K562 (cell line): ENCODE measurements around the gene NNAT. TPM values are rescaled to one million over a fixed set of nuclear protein-coding genes. Genes with fewer than 3 reads are reported as not detected.

Experiments used
- ATAC-seq: fragments of 200-7000 bp; cut with Tn5 transposase; 3 replicates; pipeline ENCODE4 v1.9.1; 2020; ENCODE audit warnings: moderate library complexity
- BruUV-seq: library from RNA; stranded (reverse); fragments of 400-500 nt; replicated peaks from 2 replicates; lab custom pipeline; 2021; lab: Mats Ljungman, UMichigan
- CTCF ChIA-PET: fragments of 300-600 bp; formaldehyde crosslinking; extraction: SDS; loops from one replicate; lab custom pipeline; 2021; ENCODE audit warnings: low intra/inter-chr PET ratio; lab: Yijun Ruan, JAX
- POLR2A ChIA-PET: fragments of 300-600, 350-650 bp; sonication (Branson Sonifier 250); formaldehyde crosslinking; extraction: SDS; loops from one replicate; lab custom pipeline; 2021; ENCODE audit warnings: antibody characterized with exemption, inconsistent platforms; lab: Yijun Ruan, JAX
- DNase-seq, 4 experiments: peaks; one replicate each; pipeline versions ENCODE4 v3.0.0 to v3.0.0-alpha.2; 2011 to 2018; ENCODE audit warnings: low spot score in 3 of 4, mixed read lengths in 3 of 4; ENCODE audit errors: extremely low read depth in 1 of 4
- FAIRE-seq: peaks from 2 replicates; lab custom pipeline; 2011; peaks lifted over from hg19 to GRCh38; lab: Jason Lieb, UNC
- H2AFZ ChIP-seq: 2 replicates; pipeline ENCODE4 v1.6.0; 2011; ENCODE audit warnings: low read depth, low read length, control low read depth, inconsistent platforms
- H3K27ac ChIP-seq: fragments of 200-600 bp; 3 replicates; pipeline ENCODE4 v1.8.0; 2011; ENCODE audit warnings: low read depth, mild to moderate bottlenecking, control low read depth, inconsistent platforms, low read length, moderate library complexity, mixed read lengths; ENCODE audit errors: extremely low read depth
- H3K27me3 ChIP-seq, 2 experiments: fragments of 300-600 bp in 1 of 2; 2 replicates in 1 of 2; 3 replicates in 1 of 2; pipeline versions ENCODE4 v1.6.0 to v1.8.0; 2011; ENCODE audit warnings: inconsistent platforms in 2 of 2, low read length in 2 of 2, mild to moderate bottlenecking in 1 of 2, mixed read lengths in 1 of 2, moderate library complexity in 1 of 2; ENCODE audit not compliant: control insufficient read depth in 2 of 2, insufficient read depth in 2 of 2
- H3K36me3 ChIP-seq: fragments of 300-600 bp; 3 replicates; pipeline ENCODE4 v1.8.0; 2011; ENCODE audit warnings: mild to moderate bottlenecking, low read length, inconsistent platforms; ENCODE audit not compliant: control insufficient read depth, insufficient read depth
- H3K4me1 ChIP-seq, 2 experiments: fragments of 200-600 bp in 1 of 2; replicated peaks in 1 of 2; 2 replicates in 1 of 2; 3 replicates in 1 of 2; pipeline versions ENCODE4 v1.5.1 to v1.8.0; 2011; ENCODE audit warnings: inconsistent platforms in 2 of 2, low read length in 2 of 2, mild to moderate bottlenecking in 1 of 2, mixed read lengths in 1 of 2, moderate library complexity in 1 of 2; ENCODE audit not compliant: control insufficient read depth in 2 of 2, insufficient read depth in 2 of 2
- H3K4me2 ChIP-seq: 2 replicates; pipeline ENCODE4 v1.6.1; 2011; ENCODE audit warnings: low read length, control low read depth, inconsistent platforms, mixed read lengths; ENCODE audit not compliant: insufficient read depth
- H3K4me3 ChIP-seq: fragments of 200-600 bp; sonication (generic), shearing (Covaris generic); 2 replicates; pipeline ENCODE4 v1.5.1; 2016; ENCODE audit warnings: control low read depth, inconsistent platforms
- H3K79me2 ChIP-seq: fragments of 200-600 bp; 3 replicates; pipeline ENCODE4 v1.8.0; 2011; ENCODE audit warnings: low read length, inconsistent platforms; ENCODE audit not compliant: control insufficient read depth, insufficient read depth
- H3K9ac ChIP-seq, 2 experiments: 2 replicates each; pipeline versions ENCODE4 v1.6.0 to v1.6.1; 2011; ENCODE audit warnings: low read depth in 2 of 2, low read length in 2 of 2, control low read depth in 1 of 2, inconsistent platforms in 1 of 2, mild to moderate bottlenecking in 1 of 2, mixed read lengths in 1 of 2; ENCODE audit not compliant: insufficient read depth in 1 of 2
- H3K9me1 ChIP-seq: one replicate; pipeline ENCODE4 v1.6.0; 2011; ENCODE audit warnings: inconsistent platforms, mild to moderate bottlenecking, low read length, moderate library complexity; ENCODE audit not compliant: control insufficient read depth, insufficient read depth
- H3K9me3 ChIP-seq: replicated peaks from 2 replicates; pipeline ENCODE4 v1.5.1; 2011; ENCODE audit warnings: low read depth, low read length, inconsistent platforms; ENCODE audit not compliant: control insufficient read depth, insufficient read depth
- H4K20me1 ChIP-seq: replicated peaks from 2 replicates; pipeline ENCODE4 v1.6.1; 2011; ENCODE audit warnings: low read length, inconsistent platforms, mixed read lengths; ENCODE audit not compliant: control insufficient read depth, insufficient read depth
- BMI1 ChIP-seq: fragments of 150-350 bp; IDR thresholded peaks from 2 replicates; pipeline ENCODE4 v1.6.1; 2014; ENCODE audit warnings: low read length
- CSDE1 ChIP-seq, 2 experiments: fragments of 450-650 bp; IDR thresholded peaks; 2 replicates each; pipeline ENCODE4 v1.6.1; 2016; ENCODE audit warnings: mild to moderate bottlenecking in 1 of 2
- FOXA1 ChIP-seq: fragments of 450-650 bp; IDR thresholded peaks from 2 replicates; pipeline ENCODE4 v1.6.1; 2016; ENCODE audit warnings: mild to moderate bottlenecking, borderline replicate concordance
- MTF1 ChIP-seq: fragments of 250-450 bp; sonication (Bioruptor Pico); IDR thresholded peaks from 2 replicates; pipeline ENCODE4 v1.9.0; 2021; ENCODE audit warnings: moderate library complexity, mild to moderate bottlenecking, inconsistent platforms, borderline replicate concordance
- POLR3A ChIP-seq: IDR thresholded peaks from 2 replicates; pipeline ENCODE4 v1.6.1; 2011; ENCODE audit warnings: borderline replicate concordance, mild to moderate bottlenecking, moderate library complexity; ENCODE audit not compliant: insufficient read length, insufficient read depth; ENCODE audit errors: extremely low read depth
- RFX1 ChIP-seq: fragments of 450-650 bp; IDR thresholded peaks from 2 replicates; pipeline ENCODE4 v1.6.1; 2016; ENCODE audit warnings: mild to moderate bottlenecking, moderate library complexity
- WGBS: fragments of 100-300 bp; shearing (Covaris generic); methylation state at CpG from one replicate; pipeline ENCODE4 v1.1.6; 2016; ENCODE audit warnings: low coverage, mixed read lengths; ENCODE audit not compliant: insufficient coverage; ENCODE audit errors: missing lambda C conversion rate; 5-methylcytosine and 5-hydroxymethylcytosine counted together
- in situ Hi-C: fragments of 300-500 bp; cut with MboI; formaldehyde crosslinking; loops from 4 replicates; pipeline ENCODE4 v1.15.0; 2018; ENCODE audit warnings: inconsistent platforms, mixed read lengths
- intact Hi-C: fragments of 100-400 bp; cut with micrococcal nuclease; formaldehyde crosslinking; loops from 2 replicates; pipeline ENCODE4 v1.14.2; 2022
- polyA plus RNA-seq, 8 experiments: library from polyadenylated mRNA; depleted of rRNA in 4 of 8; stranded (reverse) in 5 of 8; unstranded in 3 of 8; fragments of >200 nt; fragmentation: Nextera tagmentation in 2 of 8; fragmentation: Illumina TruSeq in 1 of 8; extraction: Ambion mirVana in 2 of 8; extraction: Trizol in 1 of 8; gene quantifications; 2 replicates each; pipeline versions ENCODE4 v1.2.1 to v1.2.3, GENCODE V29; 2011 to 2014; ENCODE audit warnings: inconsistent platforms in 1 of 8, missing spikeins in 1 of 8
- total RNA-seq, 7 experiments: library from RNA; depleted of rRNA in 6 of 7; stranded (reverse); fragments of >200 nt in 6 of 7; fragmentation: Illumina TruSeq in 2 of 7; extraction: Trizol in 2 of 7; gene quantifications; 2 replicates each; pipeline versions ENCODE4 v1.2.1 to v1.2.3, GENCODE V29; 2011 to 2021; ENCODE audit warnings: low replicate concordance in 1 of 7
- TF ChIP-seq, protein P1 (sequence below): sonication (generic); formaldehyde crosslinking; IDR thresholded peaks from 2 replicates; pipeline ENCODE4 v1.8.0; 2023; ENCODE audit warnings: mild to moderate bottlenecking, missing genetic modification reagents
- TF ChIP-seq, protein P2 (sequence below): fragments of 450-650 bp; IDR thresholded peaks from 2 replicates; pipeline ENCODE4 v1.6.1; 2016; ENCODE audit warnings: low read depth, mild to moderate bottlenecking, moderate library complexity

Gene NNAT
- total and polyA plus RNA-seq, 9 of the 15 experiments (the other 6 are each of a cell fraction or from before 2014, with no cell fraction given), result 0.13 TPM; not detected in 8

GRCh38 chr20:37504404-37505096 lies 16.5 kb upstream of the NNAT start:
- no peaks in the 10 kb centered on the region; a peak in 1 of 5 replicates for H3K4me1 ChIP-seq
- no peaks in the 10 kb centered on the region for H3K9me1 ChIP-seq
- no peaks in the 10 kb centered on the region for H3K27me3 ChIP-seq
- in situ Hi-C loops, result no loop called here
- H3K79me2 ChIP-seq, result no peaks in the 10 kb centered on the region
- no peak overlapping the region for H3K9ac ChIP-seq
- H3K9me3 ChIP-seq, result no peaks in the 10 kb centered on the region
- H2AFZ ChIP-seq, result no peak overlapping the region
- CTCF ChIA-PET, result no interaction called here
- H3K4me3 ChIP-seq, result no peak overlapping the region
- ATAC-seq (no peak), FAIRE-seq (no peak), DNase-seq (no peak)
- intact Hi-C loops, result no loop called here
- H3K36me3 ChIP-seq, result no peaks in the 10 kb centered on the region
- H4K20me1 ChIP-seq, result peaks cover 12% of the 10 kb centered on the region; the same call in 1 of the 2 replicates
- BruUV-seq, result no TSS peak
- POLR2A ChIA-PET, result no interaction called here
- no peak overlapping the region for H3K4me2 ChIP-seq
- TF ChIP-seq MTF1 (CRISPR knock-in tag), result no peak
- TF ChIP-seq CSDE1 (IDR thresholded peaks at IDR 0.05), result peak in 1 of 2 experiments; percentile 57; a peak in 1 of 4 replicates
- TF ChIP-seq RFX1, result peak; percentile 94
- TF ChIP-seq FOXA1, result no peak
- TF ChIP-seq, protein P1, sequence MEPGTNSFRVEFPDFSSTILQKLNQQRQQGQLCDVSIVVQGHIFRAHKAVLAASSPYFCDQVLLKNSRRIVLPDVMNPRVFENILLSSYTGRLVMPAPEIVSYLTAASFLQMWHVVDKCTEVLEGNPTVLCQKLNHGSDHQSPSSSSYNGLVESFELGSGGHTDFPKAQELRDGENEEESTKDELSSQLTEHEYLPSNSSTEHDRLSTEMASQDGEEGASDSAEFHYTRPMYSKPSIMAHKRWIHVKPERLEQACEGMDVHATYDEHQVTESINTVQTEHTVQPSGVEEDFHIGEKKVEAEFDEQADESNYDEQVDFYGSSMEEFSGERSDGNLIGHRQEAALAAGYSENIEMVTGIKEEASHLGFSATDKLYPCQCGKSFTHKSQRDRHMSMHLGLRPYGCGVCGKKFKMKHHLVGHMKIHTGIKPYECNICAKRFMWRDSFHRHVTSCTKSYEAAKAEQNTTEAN (CRISPR knock-in tag), result no peak
- no peak for TF ChIP-seq POLR3A
- TF ChIP-seq, protein P2, sequence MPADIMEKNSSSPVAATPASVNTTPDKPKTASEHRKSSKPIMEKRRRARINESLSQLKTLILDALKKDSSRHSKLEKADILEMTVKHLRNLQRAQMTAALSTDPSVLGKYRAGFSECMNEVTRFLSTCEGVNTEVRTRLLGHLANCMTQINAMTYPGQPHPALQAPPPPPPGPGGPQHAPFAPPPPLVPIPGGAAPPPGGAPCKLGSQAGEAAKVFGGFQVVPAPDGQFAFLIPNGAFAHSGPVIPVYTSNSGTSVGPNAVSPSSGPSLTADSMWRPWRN, result no peak
- TF ChIP-seq BMI1, result 0 out of 2 replicates have a peak, but pooled peaks have one; percentile 20
- no peak overlapping the region for H3K27ac ChIP-seq
- 20% methylated on average over 3 of the region's 3 CpGs for WGBS
